Kidney (tissue), 14 donors: ENCODE results near the gene ATG13. TPM values are rescaled to one million over a fixed set of nuclear protein-coding genes. Genes with fewer than 3 reads are reported as not detected.

Source experiments
- DNase-seq, 5 donors: peaks; one replicate each; pipeline ENCODE4 v3.0.0-alpha.2; 2013 to 2020
- FAIRE-seq: peaks from 2 replicates; lab custom pipeline; 2012; peaks lifted over from hg19 to GRCh38; lab: Jason Lieb, UNC
- H3K27ac ChIP-seq, 2 donors: one replicate each; pipeline ENCODE4 v1.7.0; 2013; ENCODE audit warnings: low read depth in 2 of 2, low read length in 2 of 2, inconsistent platforms in 1 of 2
- H3K27me3 ChIP-seq: one replicate; pipeline ENCODE4 v1.7.1; 2013; ENCODE audit warnings: low read length, inconsistent platforms; ENCODE audit not compliant: control insufficient read depth, insufficient read depth
- H3K36me3 ChIP-seq, 3 donors: one replicate each; pipeline versions ENCODE4 v1.7.0 to v1.7.1; 2013; ENCODE audit warnings: low read length in 3 of 3, control low read depth in 1 of 3, inconsistent platforms in 1 of 3; ENCODE audit not compliant: insufficient read depth in 3 of 3, control insufficient read depth in 2 of 3
- H3K4me1 ChIP-seq, 3 donors: one replicate each; pipeline versions ENCODE4 v1.7.0 to v1.7.1; 2013; ENCODE audit warnings: low read length in 3 of 3, inconsistent platforms in 1 of 3, low read depth in 1 of 3; ENCODE audit not compliant: control insufficient read depth in 2 of 3, insufficient read depth in 2 of 3
- H3K4me3 ChIP-seq, 3 donors: one replicate each; pipeline versions ENCODE4 v1.7.0 to v1.8.1; 2013; ENCODE audit warnings: low read length in 3 of 3, control low read depth in 1 of 3, inconsistent platforms in 1 of 3
- H3K9ac ChIP-seq, 3 donors: one replicate each; pipeline versions ENCODE4 v1.7.0 to v1.7.1; 2013; ENCODE audit warnings: low read length in 3 of 3, control low read depth in 1 of 3, inconsistent platforms in 1 of 3
- H3K9me3 ChIP-seq, 3 donors: one replicate each; pipeline versions ENCODE4 v1.7.0 to v1.7.1; 2013; ENCODE audit warnings: low read length in 3 of 3, control low read depth in 1 of 3, inconsistent platforms in 1 of 3; ENCODE audit not compliant: control insufficient read depth in 2 of 3, insufficient read depth in 1 of 3
- intact Hi-C: fragments of 100-400 bp; cut with DNase I; formaldehyde crosslinking; loops from one replicate; pipeline ENCODE4 v1.11.1; 2022
- polyA plus RNA-seq: library from polyadenylated mRNA; stranded (reverse); fragments of 350-450 nt; fragmentation: Illumina TruSeq; extraction: RNeasy Lipid Tissue Mini Kit (QIAGEN cat#74804); gene quantifications from one replicate; pipeline ENCODE4 v1.2.3, GENCODE V29; 2014; ENCODE audit warnings: low read depth, low replicate concordance; ENCODE audit not compliant: insufficient read depth
- total RNA-seq: library from RNA; stranded (reverse); fragmentation: NEBNext Ultra II Directional; extraction: Animal tissue kit (Norgen Biotek cat#: 25700); gene quantifications from one replicate; pipeline ENCODE4 v1.2.1, GENCODE V29; 2021
- TF ChIP-seq, protein P1 (sequence below): IDR thresholded peaks from 3 replicates; pipeline ENCODE4 v1.5.1; 2012; ENCODE audit warnings: mild to moderate bottlenecking, moderate library complexity, borderline replicate concordance; ENCODE audit not compliant: insufficient read depth; ENCODE audit errors: extremely low read depth
- donor health status: control.
- donor health status: control.
- donor health status: control.
- donor health status: control.
- donor health status: control.
- donor health status: DM: yes; HTN: yes; CAD: no.
- donor health status: Normal renal cell carcinoma (clear cell type).

The ATG13 gene
- total and polyA plus RNA-seq, 2 donors from 2014 or later, result 40.1 to 73.5 TPM

DNA sequence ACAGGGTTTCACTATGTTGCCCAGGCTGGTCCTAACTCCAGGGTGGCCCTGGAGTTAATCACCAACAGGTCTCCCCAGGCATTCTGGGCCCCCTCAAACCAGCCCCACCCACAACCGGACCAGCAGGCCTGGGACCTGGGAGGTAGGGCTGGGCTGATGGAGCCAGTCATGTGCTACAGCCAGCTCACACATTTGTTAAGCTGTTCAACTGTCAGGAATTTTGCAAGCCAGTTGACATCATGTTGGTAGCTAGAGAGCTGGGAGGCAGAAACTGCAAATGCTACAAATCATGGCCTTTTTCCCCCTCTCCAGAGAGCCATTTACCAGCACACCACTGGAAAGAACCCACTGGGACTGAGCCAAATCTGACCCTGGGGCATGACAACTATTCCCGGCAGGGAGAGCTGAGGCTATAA is 76.3 kb downstream of the ATG13 start:
- intact Hi-C loops, result no loop called here
- peaks cover 0 to 25% (median 0%) of the 10 kb centered on the region in 3 donors for H3K4me1 ChIP-seq
- H3K36me3 ChIP-seq, result peaks cover 2 to 23% (median 20%) of the 10 kb centered on the region in 3 donors
- no peaks in the 10 kb centered on the region for H3K9me3 ChIP-seq
- DNase-seq (no peak), FAIRE-seq (no peak)
- H3K4me3 ChIP-seq, result no peak overlapping the region
- H3K27ac ChIP-seq, result peak overlapping the region; percentile 10 to 69
- no peak overlapping the region for H3K9ac ChIP-seq
- TF ChIP-seq, protein P1, sequence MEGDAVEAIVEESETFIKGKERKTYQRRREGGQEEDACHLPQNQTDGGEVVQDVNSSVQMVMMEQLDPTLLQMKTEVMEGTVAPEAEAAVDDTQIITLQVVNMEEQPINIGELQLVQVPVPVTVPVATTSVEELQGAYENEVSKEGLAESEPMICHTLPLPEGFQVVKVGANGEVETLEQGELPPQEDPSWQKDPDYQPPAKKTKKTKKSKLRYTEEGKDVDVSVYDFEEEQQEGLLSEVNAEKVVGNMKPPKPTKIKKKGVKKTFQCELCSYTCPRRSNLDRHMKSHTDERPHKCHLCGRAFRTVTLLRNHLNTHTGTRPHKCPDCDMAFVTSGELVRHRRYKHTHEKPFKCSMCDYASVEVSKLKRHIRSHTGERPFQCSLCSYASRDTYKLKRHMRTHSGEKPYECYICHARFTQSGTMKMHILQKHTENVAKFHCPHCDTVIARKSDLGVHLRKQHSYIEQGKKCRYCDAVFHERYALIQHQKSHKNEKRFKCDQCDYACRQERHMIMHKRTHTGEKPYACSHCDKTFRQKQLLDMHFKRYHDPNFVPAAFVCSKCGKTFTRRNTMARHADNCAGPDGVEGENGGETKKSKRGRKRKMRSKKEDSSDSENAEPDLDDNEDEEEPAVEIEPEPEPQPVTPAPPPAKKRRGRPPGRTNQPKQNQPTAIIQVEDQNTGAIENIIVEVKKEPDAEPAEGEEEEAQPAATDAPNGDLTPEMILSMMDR, result no peak
- H3K27me3 ChIP-seq, result no peaks in the 10 kb centered on the region

DNA sequence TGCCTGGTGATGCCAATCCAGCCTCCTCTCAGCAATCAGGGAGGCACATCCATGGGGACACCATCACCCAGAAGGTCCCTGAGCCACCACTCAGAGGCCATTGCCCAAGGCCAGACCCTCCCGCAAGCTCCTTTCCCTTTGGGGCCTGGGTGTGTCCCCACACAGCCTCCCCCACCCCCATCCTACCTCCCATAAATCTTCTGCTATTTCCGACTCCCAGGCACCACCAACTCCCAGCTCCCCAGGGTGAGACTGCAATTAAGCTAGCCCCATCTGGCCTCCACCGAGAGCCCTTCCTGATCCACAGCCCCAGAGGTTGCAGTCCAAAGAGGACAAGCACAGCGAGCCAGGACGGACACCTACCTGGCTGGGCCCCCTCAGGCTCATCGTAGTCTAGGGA is 76.7 kb downstream of the ATG13 start:
- Histone ChIP-seq H3K9me3 (no peaks in the 10 kb centered on the region), H3K36me3 (peaks cover 1 to 23% (median 20%) of the 10 kb centered on the region in 3 donors), H3K4me1 (peaks cover 0 to 27% (median 3%) of the 10 kb centered on the region in 3 donors), H3K27ac (peak overlapping the region; percentile 22 to 69), H3K4me3 (no peak overlapping the region), H3K9ac (no peak overlapping the region), H3K27me3 (no peaks in the 10 kb centered on the region)
- TF ChIP-seq, protein P1, result no peak
- FAIRE-seq (no peak), DNase-seq (no peak)
- intact Hi-C loops, result no loop called here

DNA sequence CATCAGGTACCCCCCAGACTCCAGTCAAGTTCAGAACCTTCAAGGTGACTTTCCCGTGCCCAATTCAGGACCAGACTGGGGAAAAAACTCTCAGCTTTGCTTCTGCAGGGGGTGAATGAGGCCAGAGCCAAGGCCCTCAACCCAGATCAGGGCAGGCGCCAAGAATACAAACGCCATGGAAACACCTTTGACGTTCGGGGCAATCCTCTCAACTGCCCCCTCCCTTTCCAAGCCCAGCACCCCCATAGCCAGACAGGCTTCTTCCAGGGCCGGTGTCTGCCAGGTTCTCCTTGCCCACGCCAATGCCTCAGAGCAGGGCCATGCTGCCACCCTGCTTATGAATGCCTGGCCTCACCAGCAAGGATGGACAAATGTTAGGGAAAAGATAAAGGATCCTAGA is 77.3 kb downstream of the ATG13 start:
- Histone ChIP-seq H3K36me3 (peaks cover 0 to 23% (median 20%) of the 10 kb centered on the region in 3 donors), H3K27ac (peak overlapping the region; percentile 22 to 69), H3K4me3 (no peak overlapping the region), H3K4me1 (peaks cover 0 to 29% (median 3%) of the 10 kb centered on the region in 3 donors), H3K9ac (no peak overlapping the region), H3K9me3 (no peaks in the 10 kb centered on the region), H3K27me3 (no peaks in the 10 kb centered on the region)
- FAIRE-seq (no peak), DNase-seq (no peak)
- intact Hi-C loops, result no loop called here
- TF ChIP-seq, protein P1, result no peak
